ENCODE results near the gene PURB. TPM values are rescaled to one million over a fixed set of nuclear protein-coding genes. Genes with fewer than 3 reads are reported as not detected.
"Not testable (repeated sequence)": the region's sequence is repeated elsewhere in the genome, so short reads cannot be mapped to it uniquely, and the experiment has no call there.

PURB gene
- total RNA-seq, 4 donors from 2014 or later: 20.0 to 28.5 (median 26.8) TPM

- intact Hi-C loops (cut with DNase I; ENCODE audit: low total_unique reads): loop anchor here (5.0 kb wide), 1 partner anchor 261 kb away; no protein-coding TSS in a partner anchor
- peak; percentile 100 for DNase-seq (ENCODE audit: low spot score in 2 of 2)
- WGBS, 2 donors: 0% methylated on average over 45 to 59 of the region's 70 CpGs
- TF ChIP-seq POLR2A (IDR thresholded peaks at IDR 0.05) (peak in 1 of 2 donors; percentile 32), CTCF (IDR thresholded peaks at IDR 0.05) (no peak)
- H3K4me3 ChIP-seq (ENCODE audit: low read depth, poor library complexity, severe bottlenecking): peak within 1 kb of the TSS; percentile 42
Measured at GRCh38 chr7:44847920-44848634, 37.3 kb downstream of the PURB start, which contains the start of gene H2AZ2. Gene H2AZ2, minus strand, starts transcription at chr7:44848087. Its CDS starts 116 bp downstream, at chr7:44847971.

GRCh38 chr7:44847509-44847919 lies 37.8 kb downstream of the PURB start:
- TF ChIP-seq CTCF (IDR thresholded peaks at IDR 0.05) (no peak), POLR2A (IDR thresholded peaks at IDR 0.05) (no peak)
- DNase-seq (ENCODE audit: low spot score in 2 of 2): peak; percentile 85 to 97
- intact Hi-C loops (cut with DNase I; ENCODE audit: low total_unique reads): loop anchor here (5.0 kb wide), 1 partner anchor 260 kb away; no protein-coding TSS in a partner anchor
- WGBS, 2 donors: 0 to 3% methylated on average over 15 to 28 of the region's 36 CpGs
- H3K4me3 ChIP-seq (ENCODE audit: low read depth, poor library complexity, severe bottlenecking): peak overlapping the region; percentile 42

- no peak for DNase-seq (ENCODE audit: low spot score in 2 of 2)
- 0% methylated on average over 12 of the region's 12 CpGs for WGBS, 2 donors
Measured at GRCh38 chr7:44846816-44847508, 38.4 kb downstream of the PURB start.

GRCh38 chr7:44846390-44846789 lies 38.9 kb downstream of the PURB start:
- WGBS, 2 donors: 47 to 50% methylated on average over 11 of the region's 11 CpGs
- intact Hi-C loops (cut with DNase I; ENCODE audit: low total_unique reads): loop anchor here (5.0 kb wide), 1 partner anchor 259 kb away; no protein-coding TSS in a partner anchor
- not testable (repeated sequence) for H3K4me3 ChIP-seq (ENCODE audit: low read depth, poor library complexity, severe bottlenecking); DNase-seq (ENCODE audit: low spot score in 2 of 2)

More at GRCh38 chr7:44846816-44847508, 38.4 kb downstream of the PURB start:
- intact Hi-C loops (cut with DNase I; ENCODE audit: low total_unique reads): loop anchor here (5.0 kb wide), 1 partner anchor 260 kb away; no protein-coding TSS in a partner anchor
- peak overlapping the region; percentile 42 for H3K4me3 ChIP-seq (ENCODE audit: low read depth, poor library complexity, severe bottlenecking)
- no peak for TF ChIP-seq POLR2A (IDR thresholded peaks at IDR 0.05)
- TF ChIP-seq CTCF (IDR thresholded peaks at IDR 0.05): no peak

GRCh38 chr7:44845451-44845850 lies 39.9 kb downstream of the PURB start:
- no peak for DNase-seq (ENCODE audit: low spot score in 2 of 2)
- TF ChIP-seq CTCF (IDR thresholded peaks at IDR 0.05) (no peak), POLR2A (IDR thresholded peaks at IDR 0.05) (no peak)
- intact Hi-C loops (cut with DNase I; ENCODE audit: low total_unique reads): loop anchor here (5.0 kb wide), 1 partner anchor 258 kb away; no protein-coding TSS in a partner anchor
- H3K4me3 ChIP-seq (ENCODE audit: low read depth, poor library complexity, severe bottlenecking): no peak overlapping the region

- H3K4me3 ChIP-seq (ENCODE audit: low read depth, poor library complexity, severe bottlenecking); intact Hi-C loops (cut with DNase I; ENCODE audit: low total_unique reads); DNase-seq (ENCODE audit: low spot score in 2 of 2): not testable (repeated sequence)
- 93 to 97% methylated on average over 5 of the region's 5 CpGs for WGBS, 2 donors
Measured at GRCh38 chr7:44843440-44843839, 41.9 kb downstream of the PURB start.

- H3K4me3 ChIP-seq (ENCODE audit: low read depth, poor library complexity, severe bottlenecking); intact Hi-C loops (cut with DNase I; ENCODE audit: low total_unique reads); DNase-seq (ENCODE audit: low spot score in 2 of 2): not testable (repeated sequence)
- WGBS, 2 donors: 80 to 83% methylated on average over 8 of the region's 8 CpGs
Measured at GRCh38 chr7:44842675-44843074, 42.7 kb downstream of the PURB start.
